OCI-LY7 (cell line): Measurements from ENCODE around the gene PLA2G4E. TPM values are rescaled to one million over a fixed set of nuclear protein-coding genes. Genes with fewer than 3 reads are reported as not detected.

Experiments used
- BruUV-seq: library from RNA; stranded (reverse); fragments of 400-500 nt; replicated peaks from 2 replicates; lab custom pipeline; 2021; lab: Mats Ljungman, UMichigan
- CTCF ChIA-PET: fragments of 300-600 bp; sonication (Branson Sonifier 250); formaldehyde crosslinking; loops from one replicate; lab custom pipeline; 2022; ENCODE audit warnings: antibody characterized with exemption; ENCODE audit not compliant: unreplicated experiment; lab: Charles Lee
- POLR2A ChIA-PET: fragments of 300-600 bp; sonication (Branson Sonifier 250); formaldehyde crosslinking; loops from one replicate; lab custom pipeline; 2022; ENCODE audit warnings: antibody characterized with exemption; lab: Charles Lee
- DNase-seq: peaks from one replicate; pipeline ENCODE4 v3.0.0-alpha.2; 2015; ENCODE audit warnings: low spot score
- H2AFZ ChIP-seq: fragments of 200-600 bp; sonication (generic), shearing (Covaris generic); 2 replicates; pipeline ENCODE4 v1.6.1; 2014; ENCODE audit warnings: mild to moderate bottlenecking, antibody characterized with exemption, low read length, moderate library complexity
- H3K27ac ChIP-seq: fragments of 200-600 bp; sonication (generic); 2 replicates; pipeline ENCODE4 v1.5.1; 2014; ENCODE audit warnings: mixed run types, low read depth, mild to moderate bottlenecking, moderate library complexity, low read length, inconsistent platforms; ENCODE audit not compliant: poor library complexity, severe bottlenecking
- H3K36me3 ChIP-seq: fragments of 200-600 bp; sonication (generic); 2 replicates; pipeline ENCODE4 v1.6.1; 2014; ENCODE audit warnings: mild to moderate bottlenecking, antibody characterized with exemption, low read length, moderate library complexity, mixed read lengths; ENCODE audit not compliant: insufficient read depth
- H3K4me1 ChIP-seq: fragments of 200-600 bp; sonication (generic); 2 replicates; pipeline ENCODE4 v1.5.1; 2014; ENCODE audit warnings: mild to moderate bottlenecking, low read length; ENCODE audit not compliant: insufficient read depth, poor library complexity, severe bottlenecking
- H3K4me2 ChIP-seq: fragments of 200-600 bp; sonication (generic); 2 replicates; pipeline ENCODE4 v1.6.1; 2014; ENCODE audit warnings: mild to moderate bottlenecking, low read length
- H3K4me3 ChIP-seq: fragments of 200-600 bp; sonication (generic); 2 replicates; pipeline ENCODE4 v1.5.1; 2014; ENCODE audit warnings: mild to moderate bottlenecking, low read depth, low read length; ENCODE audit not compliant: poor library complexity, severe bottlenecking
- H3K79me2 ChIP-seq: fragments of 200-600 bp; sonication (generic); 2 replicates; pipeline ENCODE4 v1.6.1; 2016; ENCODE audit warnings: low read depth, mild to moderate bottlenecking, low read length, moderate library complexity, mixed read lengths; ENCODE audit not compliant: insufficient read depth
- H3K9me2 ChIP-seq: fragments of 200-600 bp; sonication (generic); 2 replicates; pipeline ENCODE4 v1.6.1; 2016; ENCODE audit warnings: mild to moderate bottlenecking, low read length, mixed read lengths; ENCODE audit not compliant: insufficient read depth
- H3K9me3 ChIP-seq: fragments of 200-600 bp; sonication (generic); 2 replicates; pipeline ENCODE4 v1.6.1; 2014; ENCODE audit warnings: mild to moderate bottlenecking, mixed run types, low read length, mixed read lengths
- H4K20me1 ChIP-seq: fragments of 200-600 bp; sonication (generic); 2 replicates; pipeline ENCODE4 v1.6.1; 2014; ENCODE audit warnings: mild to moderate bottlenecking, antibody characterized with exemption, low read length, moderate library complexity, mixed read lengths; ENCODE audit not compliant: insufficient read depth
- EZH2phosphoT487 ChIP-seq: fragments of 200-600 bp; sonication (generic); IDR thresholded peaks from 2 replicates; pipeline ENCODE4 v1.6.1; 2018; ENCODE audit warnings: low read depth, borderline replicate concordance, mild to moderate bottlenecking, mixed run types, antibody characterized with exemption, low read length, moderate library complexity, mixed read lengths
- intact Hi-C: fragments of 100-400 bp; cut with micrococcal nuclease; formaldehyde crosslinking; loops from one replicate; pipeline ENCODE4 v1.10.0; 2022; ENCODE audit not compliant: unreplicated experiment
- total RNA-seq, 2 experiments: library from RNA; depleted of rRNA in 1 of 2; stranded (reverse); fragments of >200 nt in 1 of 2; shearing (Covaris generic) in 1 of 2; gene quantifications; 2 replicates each; pipeline ENCODE4 v1.2.3, GENCODE V29; 2014 to 2022
- TF ChIP-seq, protein P1 (sequence below): fragments of 200-600 bp; sonication (generic); conservative IDR thresholded peaks from 2 replicates; pipeline ENCODE4 v1.5.1; 2014; ENCODE audit warnings: mild to moderate bottlenecking, antibody characterized with exemption, low read length, moderate library complexity, mixed read lengths

The PLA2G4E gene
- total RNA-seq, 2 experiments from 2014 or later, result not detected

DNA sequence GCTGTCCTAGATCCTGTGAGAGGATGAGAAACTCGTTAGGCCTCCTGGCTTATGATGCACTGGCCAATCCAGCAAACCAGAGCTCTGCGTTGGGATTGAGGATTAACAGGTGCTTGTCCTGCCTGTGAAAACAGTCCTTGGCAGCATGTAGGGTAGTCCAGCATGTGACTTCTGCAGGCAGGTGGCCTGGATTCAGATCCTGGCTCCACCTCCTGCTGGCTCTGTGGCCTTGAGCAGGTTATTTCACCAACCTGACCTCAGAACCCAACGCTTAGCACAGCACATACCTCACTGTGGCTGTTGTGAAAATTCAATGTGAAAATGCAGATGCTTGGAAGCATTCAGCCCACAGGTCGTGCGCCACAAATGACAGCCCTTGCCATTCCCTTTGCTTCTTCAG lies 40.0 kb upstream of the PLA2G4E start:
- no peaks in the 10 kb centered on the region for H3K79me2 ChIP-seq
- ChIA-PET POLR2A (no interaction called here), CTCF (interaction anchor here (0.6 kb wide), 1 partner anchor 71 kb away, joined by 3 read pairs; no protein-coding TSS in a partner anchor)
- BruUV-seq, result no TSS peak
- intact Hi-C loops, result no loop called here
- no peak overlapping the region for H3K4me2 ChIP-seq
- no peak overlapping the region for H2AFZ ChIP-seq
- H3K9me3 ChIP-seq, result no peaks in the 10 kb centered on the region
- no peak for DNase-seq
- peaks cover 14% of the 10 kb centered on the region for H3K4me1 ChIP-seq
- TF ChIP-seq EZH2phosphoT487, result no peak
- TF ChIP-seq, protein P1, sequence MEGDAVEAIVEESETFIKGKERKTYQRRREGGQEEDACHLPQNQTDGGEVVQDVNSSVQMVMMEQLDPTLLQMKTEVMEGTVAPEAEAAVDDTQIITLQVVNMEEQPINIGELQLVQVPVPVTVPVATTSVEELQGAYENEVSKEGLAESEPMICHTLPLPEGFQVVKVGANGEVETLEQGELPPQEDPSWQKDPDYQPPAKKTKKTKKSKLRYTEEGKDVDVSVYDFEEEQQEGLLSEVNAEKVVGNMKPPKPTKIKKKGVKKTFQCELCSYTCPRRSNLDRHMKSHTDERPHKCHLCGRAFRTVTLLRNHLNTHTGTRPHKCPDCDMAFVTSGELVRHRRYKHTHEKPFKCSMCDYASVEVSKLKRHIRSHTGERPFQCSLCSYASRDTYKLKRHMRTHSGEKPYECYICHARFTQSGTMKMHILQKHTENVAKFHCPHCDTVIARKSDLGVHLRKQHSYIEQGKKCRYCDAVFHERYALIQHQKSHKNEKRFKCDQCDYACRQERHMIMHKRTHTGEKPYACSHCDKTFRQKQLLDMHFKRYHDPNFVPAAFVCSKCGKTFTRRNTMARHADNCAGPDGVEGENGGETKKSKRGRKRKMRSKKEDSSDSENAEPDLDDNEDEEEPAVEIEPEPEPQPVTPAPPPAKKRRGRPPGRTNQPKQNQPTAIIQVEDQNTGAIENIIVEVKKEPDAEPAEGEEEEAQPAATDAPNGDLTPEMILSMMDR, result no peak
- no peaks in the 10 kb centered on the region for H3K9me2 ChIP-seq
- H3K4me3 ChIP-seq, result no peak overlapping the region
- no peak overlapping the region for H3K27ac ChIP-seq
- H3K36me3 ChIP-seq, result no peaks in the 10 kb centered on the region
- H4K20me1 ChIP-seq, result no peaks in the 10 kb centered on the region

DNA sequence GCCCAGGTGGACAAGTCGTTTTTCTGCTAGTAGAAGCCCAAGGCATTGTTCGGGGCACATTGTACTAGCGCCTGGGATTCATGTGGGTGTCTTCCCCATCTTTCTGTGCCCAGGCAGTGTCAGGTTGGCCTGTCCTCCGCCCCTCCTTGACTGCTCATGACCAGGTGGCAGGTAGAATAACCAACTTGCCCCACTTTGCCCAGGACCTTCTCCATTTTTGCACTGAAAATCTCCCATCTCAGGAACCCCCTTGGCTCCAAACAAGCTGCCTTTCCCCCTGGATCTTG lies 39.6 kb upstream of the PLA2G4E start:
- Histone ChIP-seq H3K79me2 (no peaks in the 10 kb centered on the region), H3K27ac (no peak overlapping the region), H3K4me3 (no peak overlapping the region), H2AFZ (peak overlapping the region; percentile 38; the same call in 1 of the 2 replicates), H3K36me3 (no peaks in the 10 kb centered on the region), H3K4me2 (no peak overlapping the region), H3K4me1 (peaks cover 10% of the 10 kb centered on the region), H3K9me3 (no peaks in the 10 kb centered on the region), H4K20me1 (no peaks in the 10 kb centered on the region), H3K9me2 (no peaks in the 10 kb centered on the region)
- POLR2A ChIA-PET, result no interaction called here
- intact Hi-C loops, result no loop called here
- no TSS peak for BruUV-seq
- TF ChIP-seq EZH2phosphoT487, result no peak
- TF ChIP-seq, protein P1, result no peak
- CTCF ChIA-PET, result interaction anchor here (0.6 kb wide), 1 partner anchor 71 kb away, joined by 3 read pairs; no protein-coding TSS in a partner anchor
- no peak for DNase-seq

DNA sequence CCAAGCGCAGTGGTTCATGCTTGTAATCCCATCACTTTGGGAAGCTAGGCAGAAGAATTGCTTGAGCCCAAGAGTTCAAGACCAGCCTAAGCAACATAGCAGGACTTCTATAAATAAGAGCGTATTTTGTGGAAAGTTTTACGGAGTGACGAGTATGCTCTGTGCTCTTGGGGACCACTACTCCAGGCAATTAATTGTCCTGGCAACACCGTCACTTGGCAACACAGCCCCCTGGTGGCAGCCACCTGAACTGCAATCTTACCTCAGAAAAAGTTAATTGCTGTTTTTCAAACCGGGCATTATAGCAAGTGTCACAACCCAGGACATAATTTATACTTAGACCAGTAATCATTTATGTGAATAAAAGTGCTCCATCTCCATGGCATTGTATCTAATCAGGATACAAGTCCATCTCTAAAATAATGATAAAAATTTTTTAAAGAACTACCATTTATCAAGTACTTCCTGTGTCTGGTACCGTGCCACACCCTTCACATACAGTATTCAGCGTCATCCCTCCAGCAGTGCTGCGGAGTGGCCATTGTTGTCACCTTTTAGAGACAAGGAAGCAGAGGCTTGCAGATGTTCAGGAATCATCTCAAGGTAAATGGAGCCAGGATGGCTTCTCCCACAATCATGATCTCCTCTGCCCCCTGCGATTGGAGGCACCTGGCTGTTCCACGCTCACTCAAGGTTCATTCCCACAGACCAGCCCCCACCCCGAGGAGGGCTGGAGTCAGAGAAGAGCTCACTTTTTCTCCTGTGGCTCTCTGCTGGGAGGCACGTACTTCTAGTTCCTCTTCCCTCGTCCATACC lies 39.0 kb upstream of the PLA2G4E start:
- Histone ChIP-seq H3K4me3 (no peak overlapping the region), H3K9me3 (no peaks in the 10 kb centered on the region), H2AFZ (peak overlapping the region; percentile 38; the same call in 1 of the 2 replicates), H4K20me1 (no peaks in the 10 kb centered on the region), H3K79me2 (no peaks in the 10 kb centered on the region), H3K4me1 (peaks cover 5% of the 10 kb centered on the region), H3K36me3 (no peaks in the 10 kb centered on the region), H3K9me2 (no peaks in the 10 kb centered on the region), H3K4me2 (no peak overlapping the region), H3K27ac (no peak overlapping the region)
- peak; percentile 70 for DNase-seq
- intact Hi-C loops, result loop anchor here (1.0 kb wide), 1 partner anchor 71 kb away; no protein-coding TSS in a partner anchor
- CTCF ChIA-PET, result interaction anchor here (0.6 kb wide), 1 partner anchor 70 kb away, joined by 3 read pairs; no protein-coding TSS in a partner anchor
- BruUV-seq, result no TSS peak
- no peak for TF ChIP-seq EZH2phosphoT487
- TF ChIP-seq, protein P1, result peak; percentile 98
- POLR2A ChIA-PET, result no interaction called here
